ENCODE measurements around the gene DPP10. TPM values are rescaled to one million over a fixed set of nuclear protein-coding genes. Genes with fewer than 3 reads are reported as not detected.

DPP10 gene
- total and polyA plus RNA-seq, 9 donors, result 0.12 to 5.9 (median 0.64) TPM; not detected in 3

GRCh38 chr2:115412501-115412900, 970.1 kb downstream of the DPP10 start:
- H3K36me3 ChIP-seq, result no peaks in the 10 kb centered on the region
- no peak overlapping the region for H3K27ac ChIP-seq
- H3K9me3 ChIP-seq, result no peaks in the 10 kb centered on the region
- TF ChIP-seq EP300 (IDR thresholded peaks at IDR 0.05), result no peak
- no peak for TF ChIP-seq CTCF (IDR thresholded peaks at IDR 0.05)
- TF ChIP-seq POLR2A (IDR thresholded peaks at IDR 0.05), result no peak
- H3K27me3 ChIP-seq, result no peaks in the 10 kb centered on the region
- no peaks in the 10 kb centered on the region for H3K4me1 ChIP-seq (ENCODE audit: insufficient read depth)
- WGBS, 3 donors, result 0 to 3% (median 0%) methylated on average over 1 of the region's 1 CpG
- intact Hi-C loops (cut with DNase I), result no loop called here
- no peak for DNase-seq
- H3K4me3 ChIP-seq, result no peak overlapping the region

GRCh38 chr2:115413791-115414190, 971.4 kb downstream of the DPP10 start:
- no peak for DNase-seq
- H3K27me3 ChIP-seq, result no peaks in the 10 kb centered on the region
- H3K27ac ChIP-seq, result no peak overlapping the region
- no peak overlapping the region for H3K4me3 ChIP-seq
- intact Hi-C loops (cut with DNase I), result no loop called here
- TF ChIP-seq EP300 (IDR thresholded peaks at IDR 0.05) (no peak), POLR2A (IDR thresholded peaks at IDR 0.05) (no peak), CTCF (IDR thresholded peaks at IDR 0.05) (no peak)
- H3K4me1 ChIP-seq (ENCODE audit: insufficient read depth), result no peaks in the 10 kb centered on the region
- H3K36me3 ChIP-seq, result no peaks in the 10 kb centered on the region
- H3K9me3 ChIP-seq, result no peaks in the 10 kb centered on the region
- WGBS, 3 donors, result 8 to 30% (median 15%) methylated on average over 2 of the region's 2 CpGs

- no peaks in the 10 kb centered on the region for H3K27me3 ChIP-seq
- intact Hi-C loops (cut with DNase I), result no loop called here
- WGBS, 3 donors, result 32 to 37% (median 32%) methylated on average over 2 of the region's 2 CpGs
- no peaks in the 10 kb centered on the region for H3K9me3 ChIP-seq
- no peak overlapping the region for H3K27ac ChIP-seq
- H3K36me3 ChIP-seq, result no peaks in the 10 kb centered on the region
- H3K4me3 ChIP-seq, result no peak overlapping the region
- no peak for TF ChIP-seq EP300 (IDR thresholded peaks at IDR 0.05)
- no peak for TF ChIP-seq CTCF (IDR thresholded peaks at IDR 0.05)
- no peak for TF ChIP-seq POLR2A (IDR thresholded peaks at IDR 0.05)
- no peak for DNase-seq
- H3K4me1 ChIP-seq (ENCODE audit: insufficient read depth), result no peaks in the 10 kb centered on the region
These were observed 972.0 kb downstream of the DPP10 start for GRCh38 chr2:115414466-115414865.

- Histone ChIP-seq H3K27ac (no peak overlapping the region), H3K36me3 (no peaks in the 10 kb centered on the region), H3K4me1 (ENCODE audit: insufficient read depth) (no peaks in the 10 kb centered on the region), H3K27me3 (no peaks in the 10 kb centered on the region), H3K4me3 (no peak overlapping the region), H3K9me3 (no peaks in the 10 kb centered on the region)
- no peak for DNase-seq
- TF ChIP-seq POLR2A (IDR thresholded peaks at IDR 0.05) (no peak), EP300 (IDR thresholded peaks at IDR 0.05) (no peak), CTCF (IDR thresholded peaks at IDR 0.05) (no peak)
- WGBS, 3 donors, result 17 to 27% (median 25%) methylated on average over 3 of the region's 3 CpGs
- intact Hi-C loops (cut with DNase I), result no loop called here
These were observed 979.7 kb downstream of the DPP10 start for GRCh38 chr2:115422004-115422634.
